ENCODE data around the gene PRODH2.

DNA sequence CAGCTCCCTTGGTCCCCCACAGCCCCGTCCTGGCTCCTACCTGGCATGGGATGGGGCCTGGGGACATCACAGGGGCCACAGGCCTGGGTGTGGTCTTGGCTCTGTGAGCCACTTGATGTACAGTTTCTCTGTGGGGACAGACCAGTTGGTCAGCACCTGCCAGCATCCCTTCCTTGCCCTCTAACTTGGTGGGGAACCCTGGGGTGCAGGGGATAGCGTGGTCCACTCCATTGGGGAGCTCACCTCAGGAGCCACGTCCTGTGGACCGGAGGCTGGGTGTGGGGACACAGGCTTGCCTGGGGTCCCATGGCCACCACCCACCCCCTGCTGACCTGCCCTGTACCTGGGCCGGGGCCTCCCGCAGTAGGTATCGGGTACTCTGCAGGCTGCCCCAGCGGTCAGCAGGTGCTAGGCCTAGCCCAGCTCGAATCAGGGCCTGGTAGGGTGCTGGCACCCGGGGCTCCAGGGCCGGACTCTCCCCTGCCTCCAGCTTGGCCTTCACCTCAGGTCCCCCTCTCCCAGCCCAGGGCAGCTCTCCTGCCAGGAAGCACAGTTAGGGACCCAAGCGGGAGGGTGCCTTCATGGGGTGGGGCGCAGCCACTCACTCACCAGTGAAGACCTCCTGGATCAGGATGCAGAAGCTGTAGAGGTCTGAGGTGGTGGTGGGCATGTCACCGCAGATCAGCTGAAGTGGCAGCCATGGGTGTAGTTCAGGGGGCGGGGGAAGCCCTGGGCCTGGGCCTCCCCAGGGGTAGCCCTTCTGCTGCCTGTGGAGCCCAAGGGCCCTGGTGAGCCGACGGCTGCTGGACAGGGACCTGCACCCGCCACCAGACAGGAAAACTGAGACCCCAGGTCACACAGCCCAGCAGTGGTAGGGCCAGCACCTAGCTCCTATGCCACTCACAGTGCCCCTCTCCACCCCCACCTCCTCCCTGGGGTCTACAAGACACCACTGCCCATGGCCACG, 22.4 kb downstream of the PRODH2 start:
- TF ChIP-seq JUN (IDR thresholded peaks at IDR 0.05) = no peak
- TF ChIP-seq, protein P1, sequence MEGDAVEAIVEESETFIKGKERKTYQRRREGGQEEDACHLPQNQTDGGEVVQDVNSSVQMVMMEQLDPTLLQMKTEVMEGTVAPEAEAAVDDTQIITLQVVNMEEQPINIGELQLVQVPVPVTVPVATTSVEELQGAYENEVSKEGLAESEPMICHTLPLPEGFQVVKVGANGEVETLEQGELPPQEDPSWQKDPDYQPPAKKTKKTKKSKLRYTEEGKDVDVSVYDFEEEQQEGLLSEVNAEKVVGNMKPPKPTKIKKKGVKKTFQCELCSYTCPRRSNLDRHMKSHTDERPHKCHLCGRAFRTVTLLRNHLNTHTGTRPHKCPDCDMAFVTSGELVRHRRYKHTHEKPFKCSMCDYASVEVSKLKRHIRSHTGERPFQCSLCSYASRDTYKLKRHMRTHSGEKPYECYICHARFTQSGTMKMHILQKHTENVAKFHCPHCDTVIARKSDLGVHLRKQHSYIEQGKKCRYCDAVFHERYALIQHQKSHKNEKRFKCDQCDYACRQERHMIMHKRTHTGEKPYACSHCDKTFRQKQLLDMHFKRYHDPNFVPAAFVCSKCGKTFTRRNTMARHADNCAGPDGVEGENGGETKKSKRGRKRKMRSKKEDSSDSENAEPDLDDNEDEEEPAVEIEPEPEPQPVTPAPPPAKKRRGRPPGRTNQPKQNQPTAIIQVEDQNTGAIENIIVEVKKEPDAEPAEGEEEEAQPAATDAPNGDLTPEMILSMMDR (IDR thresholded peaks at IDR 0.05) = no peak
- TF ChIP-seq POLR2A (IDR thresholded peaks at IDR 0.05; ENCODE audit: low read length) = no peak
- TF ChIP-seq ZC3H11A (IDR thresholded peaks at IDR 0.05) = no peak
- no peak for TF ChIP-seq RAD21 (conservative IDR thresholded peaks at IDR 0.05 in 1 of 2, IDR thresholded peaks at IDR 0.05 in 1 of 2)
- TF ChIP-seq, protein P2, sequence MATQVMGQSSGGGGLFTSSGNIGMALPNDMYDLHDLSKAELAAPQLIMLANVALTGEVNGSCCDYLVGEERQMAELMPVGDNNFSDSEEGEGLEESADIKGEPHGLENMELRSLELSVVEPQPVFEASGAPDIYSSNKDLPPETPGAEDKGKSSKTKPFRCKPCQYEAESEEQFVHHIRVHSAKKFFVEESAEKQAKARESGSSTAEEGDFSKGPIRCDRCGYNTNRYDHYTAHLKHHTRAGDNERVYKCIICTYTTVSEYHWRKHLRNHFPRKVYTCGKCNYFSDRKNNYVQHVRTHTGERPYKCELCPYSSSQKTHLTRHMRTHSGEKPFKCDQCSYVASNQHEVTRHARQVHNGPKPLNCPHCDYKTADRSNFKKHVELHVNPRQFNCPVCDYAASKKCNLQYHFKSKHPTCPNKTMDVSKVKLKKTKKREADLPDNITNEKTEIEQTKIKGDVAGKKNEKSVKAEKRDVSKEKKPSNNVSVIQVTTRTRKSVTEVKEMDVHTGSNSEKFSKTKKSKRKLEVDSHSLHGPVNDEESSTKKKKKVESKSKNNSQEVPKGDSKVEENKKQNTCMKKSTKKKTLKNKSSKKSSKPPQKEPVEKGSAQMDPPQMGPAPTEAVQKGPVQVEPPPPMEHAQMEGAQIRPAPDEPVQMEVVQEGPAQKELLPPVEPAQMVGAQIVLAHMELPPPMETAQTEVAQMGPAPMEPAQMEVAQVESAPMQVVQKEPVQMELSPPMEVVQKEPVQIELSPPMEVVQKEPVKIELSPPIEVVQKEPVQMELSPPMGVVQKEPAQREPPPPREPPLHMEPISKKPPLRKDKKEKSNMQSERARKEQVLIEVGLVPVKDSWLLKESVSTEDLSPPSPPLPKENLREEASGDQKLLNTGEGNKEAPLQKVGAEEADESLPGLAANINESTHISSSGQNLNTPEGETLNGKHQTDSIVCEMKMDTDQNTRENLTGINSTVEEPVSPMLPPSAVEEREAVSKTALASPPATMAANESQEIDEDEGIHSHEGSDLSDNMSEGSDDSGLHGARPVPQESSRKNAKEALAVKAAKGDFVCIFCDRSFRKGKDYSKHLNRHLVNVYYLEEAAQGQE (IDR thresholded peaks at IDR 0.05) = no peak
- TF ChIP-seq NPAS2 (CRISPR knock-in tag; IDR thresholded peaks at IDR 0.05; ENCODE audit: borderline replicate concordance) = no peak
- TF ChIP-seq CEBPB (IDR thresholded peaks at IDR 0.05) = no peak
- no peak for TF ChIP-seq POLR2AphosphoS2 (conservative IDR thresholded peaks at IDR 0.05; ENCODE audit: low read length)
- TF ChIP-seq MAFK (IDR thresholded peaks at IDR 0.05; ENCODE audit: partially characterized antibody) = no peak
- TF ChIP-seq, protein P3, sequence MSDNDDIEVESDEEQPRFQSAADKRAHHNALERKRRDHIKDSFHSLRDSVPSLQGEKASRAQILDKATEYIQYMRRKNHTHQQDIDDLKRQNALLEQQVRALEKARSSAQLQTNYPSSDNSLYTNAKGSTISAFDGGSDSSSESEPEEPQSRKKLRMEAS (IDR thresholded peaks at IDR 0.05) = no peak
- TF ChIP-seq MYC (IDR thresholded peaks at IDR 0.05; ENCODE audit: borderline replicate concordance, low read length) = no peak
- TF ChIP-seq, protein P4, sequence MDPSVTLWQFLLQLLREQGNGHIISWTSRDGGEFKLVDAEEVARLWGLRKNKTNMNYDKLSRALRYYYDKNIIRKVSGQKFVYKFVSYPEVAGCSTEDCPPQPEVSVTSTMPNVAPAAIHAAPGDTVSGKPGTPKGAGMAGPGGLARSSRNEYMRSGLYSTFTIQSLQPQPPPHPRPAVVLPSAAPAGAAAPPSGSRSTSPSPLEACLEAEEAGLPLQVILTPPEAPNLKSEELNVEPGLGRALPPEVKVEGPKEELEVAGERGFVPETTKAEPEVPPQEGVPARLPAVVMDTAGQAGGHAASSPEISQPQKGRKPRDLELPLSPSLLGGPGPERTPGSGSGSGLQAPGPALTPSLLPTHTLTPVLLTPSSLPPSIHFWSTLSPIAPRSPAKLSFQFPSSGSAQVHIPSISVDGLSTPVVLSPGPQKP (IDR thresholded peaks at IDR 0.05; ENCODE audit: low read depth, low read length) = no peak

Data from A549 (cell line).